Body of pancreas (tissue), 4 donors: Measurements from ENCODE around the gene AKR1C3. TPM values are rescaled to one million over a fixed set of nuclear protein-coding genes. Genes with fewer than 3 reads are reported as not detected.
"Not testable (repeated sequence)": the region's sequence is repeated elsewhere in the genome, so short reads cannot be mapped to it uniquely, and the experiment has no call there.

Experiments
- ATAC-seq: fragments of 150-250 bp; one replicate; pipeline ENCODE4 v1.9.1; 2016
- DNase-seq, 4 donors: peaks; one replicate each; pipeline ENCODE4 v3.0.0-alpha.2; 2019
- H3K27ac ChIP-seq, 4 donors: fragments of 200-600 bp; sonication (generic); 1 replicate in 3 of 4; 2 replicates in 1 of 4; pipeline versions ENCODE4 v1.5.1 to v1.6.1; 2016 to 2019; ENCODE audit warnings: mild to moderate bottlenecking in 1 of 4, mixed read lengths in 1 of 4, moderate library complexity in 1 of 4
- H3K27me3 ChIP-seq, 2 donors: fragments of 200-600 bp; sonication (generic); one replicate each; pipeline ENCODE4 v1.6.0; 2016; ENCODE audit warnings: mild to moderate bottlenecking in 1 of 2
- H3K36me3 ChIP-seq, 2 donors: fragments of 200-600 bp; sonication (generic); replicated peaks in 1 of 2; 2 replicates each; pipeline ENCODE4 v1.5.1; 2016; ENCODE audit warnings: low read depth in 2 of 2; ENCODE audit not compliant: insufficient read depth in 1 of 2
- H3K4me1 ChIP-seq: fragments of 200-600 bp; sonication (generic); one replicate; pipeline ENCODE4 v1.6.0; 2016
- H3K4me3 ChIP-seq, 2 donors: fragments of 200-600 bp; sonication (generic); 1 replicate in 1 of 2; 2 replicates in 1 of 2; pipeline ENCODE4 v1.5.1; 2016 to 2019
- H3K9me3 ChIP-seq, 3 donors: fragments of 200-600 bp; sonication (generic); 1 replicate in 2 of 3; 2 replicates in 1 of 3; pipeline ENCODE4 v1.5.1; 2016
- POLR2A ChIP-seq, 3 donors: fragments of 450-650 bp; IDR thresholded peaks; one replicate each; pipeline ENCODE4 v1.6.1; 2016; ENCODE audit warnings: antibody characterized with exemption in 3 of 3, mild to moderate bottlenecking in 2 of 3
- WGBS, 2 donors: methylation state at CpG; one replicate each; pipeline ENCODE4 v1.1.5; 2017; 5-methylcytosine and 5-hydroxymethylcytosine counted together
- intact Hi-C: fragments of 100-400 bp; cut with DNase I; formaldehyde crosslinking; loops from one replicate; pipeline ENCODE4 v1.15.1; 2023
- total RNA-seq, 2 donors: library from RNA; depleted of rRNA; stranded (reverse); fragments of >200 nt; gene quantifications; one replicate each; pipeline ENCODE4 v1.1.0, GENCODE V29; 2016
- TF ChIP-seq, protein P1 (sequence below), 7 experiments: fragments of 450-650 bp in 4 of 7; fragments of 200-600 bp in 3 of 7; sonication (generic) in 3 of 7; IDR thresholded peaks; one replicate each; pipeline ENCODE4 v1.5.1; 2016 to 2019; ENCODE audit warnings: antibody characterized with exemption in 7 of 7

The AKR1C3 gene
- 10 to 100 TPM; 31.1 to 34.6 TPM for total RNA-seq

GRCh38 chr10:5094265-5095205 is at the start of gene AKR1C3:
AKR1C3 (plus strand) TSS chr10:5094414; CDS start chr10:5094445, 31 bp downstream.
- peak in 2 of 3 donors; percentile 68 to 71 for TF ChIP-seq POLR2A (IDR thresholded peaks at IDR 0.05)
- TF ChIP-seq, protein P1, sequence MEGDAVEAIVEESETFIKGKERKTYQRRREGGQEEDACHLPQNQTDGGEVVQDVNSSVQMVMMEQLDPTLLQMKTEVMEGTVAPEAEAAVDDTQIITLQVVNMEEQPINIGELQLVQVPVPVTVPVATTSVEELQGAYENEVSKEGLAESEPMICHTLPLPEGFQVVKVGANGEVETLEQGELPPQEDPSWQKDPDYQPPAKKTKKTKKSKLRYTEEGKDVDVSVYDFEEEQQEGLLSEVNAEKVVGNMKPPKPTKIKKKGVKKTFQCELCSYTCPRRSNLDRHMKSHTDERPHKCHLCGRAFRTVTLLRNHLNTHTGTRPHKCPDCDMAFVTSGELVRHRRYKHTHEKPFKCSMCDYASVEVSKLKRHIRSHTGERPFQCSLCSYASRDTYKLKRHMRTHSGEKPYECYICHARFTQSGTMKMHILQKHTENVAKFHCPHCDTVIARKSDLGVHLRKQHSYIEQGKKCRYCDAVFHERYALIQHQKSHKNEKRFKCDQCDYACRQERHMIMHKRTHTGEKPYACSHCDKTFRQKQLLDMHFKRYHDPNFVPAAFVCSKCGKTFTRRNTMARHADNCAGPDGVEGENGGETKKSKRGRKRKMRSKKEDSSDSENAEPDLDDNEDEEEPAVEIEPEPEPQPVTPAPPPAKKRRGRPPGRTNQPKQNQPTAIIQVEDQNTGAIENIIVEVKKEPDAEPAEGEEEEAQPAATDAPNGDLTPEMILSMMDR (IDR thresholded peaks at IDR 0.05) = peak; percentile 50 to 92 (median 89)
- peak in 3 of 4 donors; percentile 13 to 18 (median 15) for DNase-seq
- peaks cover 19% of the 10 kb centered on the region for H3K4me1 ChIP-seq
- H3K27me3 ChIP-seq = no peaks in the 10 kb centered on the region
- 13 to 16% methylated on average over 9 of the region's 9 CpGs for WGBS, 2 donors
- peak; percentile 86 for ATAC-seq
- intact Hi-C loops = no loop called here
- peak within 1 kb of the TSS; percentile 5 to 10 for H3K4me3 ChIP-seq
- peak within 1 kb of the TSS; percentile 63 to 82 (median 82) for H3K27ac ChIP-seq
- no peaks in the 10 kb centered on the region for H3K9me3 ChIP-seq
- H3K36me3 ChIP-seq = peaks cover 0 to 2% of the 10 kb centered on the region in 2 donors

- Histone ChIP-seq H3K36me3 (no peaks in the 10 kb centered on the region), H3K27ac (no peak overlapping the region), H3K4me3 (no peak overlapping the region), H3K9me3 (no peaks in the 10 kb centered on the region), H3K4me1 (peaks cover 28% of the 10 kb centered on the region), H3K27me3 (no peaks in the 10 kb centered on the region)
- TF ChIP-seq POLR2A (IDR thresholded peaks at IDR 0.05) = no peak
- TF ChIP-seq, protein P1 (IDR thresholded peaks at IDR 0.05) = no peak
- DNase-seq = no peak
- intact Hi-C loops = no loop called here
- no peak for ATAC-seq
- 87 to 92% methylated on average over 8 to 9 of the region's 9 CpGs for WGBS, 2 donors
These were observed 49.1 kb upstream of the AKR1C3 start for GRCh38 chr10:5045095-5045494.

DNA sequence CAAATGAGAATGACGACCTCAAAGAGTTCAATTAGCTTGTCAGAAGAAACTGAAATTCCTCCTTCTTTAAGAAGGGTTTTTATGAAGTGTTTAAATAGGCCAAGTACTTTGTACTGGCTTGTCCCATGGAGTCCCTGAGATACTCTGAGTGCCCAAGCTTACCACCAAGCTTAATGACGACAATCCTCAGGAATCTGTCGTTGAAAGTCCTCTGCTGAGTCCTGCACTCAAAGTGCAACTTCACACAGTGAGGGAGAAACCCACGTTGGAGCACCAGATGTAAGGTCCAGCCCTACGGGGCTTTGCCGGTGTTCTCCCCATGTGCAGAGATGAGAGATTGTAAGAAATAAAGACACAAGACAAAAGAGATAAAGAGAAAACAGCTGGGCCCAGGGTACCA is 47.8 kb upstream of the AKR1C3 start:
- H3K4me3 ChIP-seq = no peak overlapping the region
- H3K4me1 ChIP-seq = peaks cover 21% of the 10 kb centered on the region
- ATAC-seq (no peak), DNase-seq (no peak)
- TF ChIP-seq POLR2A (IDR thresholded peaks at IDR 0.05) = no peak
- TF ChIP-seq, protein P1 (IDR thresholded peaks at IDR 0.05) = no peak
- no peak overlapping the region for H3K27ac ChIP-seq
- H3K36me3 ChIP-seq = no peaks in the 10 kb centered on the region
- intact Hi-C loops = no loop called here
- WGBS, 2 donors = 84 to 93% methylated on average over 6 of the region's 6 CpGs
- H3K9me3 ChIP-seq = no peaks in the 10 kb centered on the region
- no peaks in the 10 kb centered on the region for H3K27me3 ChIP-seq

DNA sequence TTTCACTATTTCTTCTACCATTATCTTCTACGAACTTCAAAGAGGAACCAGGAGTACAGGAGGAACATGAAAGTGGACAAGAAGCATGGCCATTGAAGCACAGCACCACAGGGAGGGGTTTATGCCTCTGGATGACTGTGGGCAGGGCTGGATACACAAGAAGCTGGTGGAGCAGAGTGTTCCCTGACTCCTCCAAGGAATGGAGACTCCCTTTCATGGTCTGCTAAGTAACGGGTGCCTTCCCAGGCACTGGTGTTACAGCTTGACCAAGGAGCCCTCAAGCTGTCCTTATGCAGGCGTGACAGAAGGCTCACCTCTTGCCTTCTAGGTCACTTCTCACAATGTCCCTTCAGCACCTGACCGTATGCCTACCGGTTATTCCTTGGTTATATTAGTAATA is 47.2 kb upstream of the AKR1C3 start:
- H3K9me3 ChIP-seq, H3K27ac ChIP-seq, H3K36me3 ChIP-seq, ATAC-seq, intact Hi-C loops, H3K27me3 ChIP-seq, DNase-seq, H3K4me3 ChIP-seq: not testable (repeated sequence)
- peaks cover 16% of the 10 kb centered on the region for H3K4me1 ChIP-seq
- WGBS, 2 donors = 71 to 78% methylated on average over 5 of the region's 5 CpGs

DNA sequence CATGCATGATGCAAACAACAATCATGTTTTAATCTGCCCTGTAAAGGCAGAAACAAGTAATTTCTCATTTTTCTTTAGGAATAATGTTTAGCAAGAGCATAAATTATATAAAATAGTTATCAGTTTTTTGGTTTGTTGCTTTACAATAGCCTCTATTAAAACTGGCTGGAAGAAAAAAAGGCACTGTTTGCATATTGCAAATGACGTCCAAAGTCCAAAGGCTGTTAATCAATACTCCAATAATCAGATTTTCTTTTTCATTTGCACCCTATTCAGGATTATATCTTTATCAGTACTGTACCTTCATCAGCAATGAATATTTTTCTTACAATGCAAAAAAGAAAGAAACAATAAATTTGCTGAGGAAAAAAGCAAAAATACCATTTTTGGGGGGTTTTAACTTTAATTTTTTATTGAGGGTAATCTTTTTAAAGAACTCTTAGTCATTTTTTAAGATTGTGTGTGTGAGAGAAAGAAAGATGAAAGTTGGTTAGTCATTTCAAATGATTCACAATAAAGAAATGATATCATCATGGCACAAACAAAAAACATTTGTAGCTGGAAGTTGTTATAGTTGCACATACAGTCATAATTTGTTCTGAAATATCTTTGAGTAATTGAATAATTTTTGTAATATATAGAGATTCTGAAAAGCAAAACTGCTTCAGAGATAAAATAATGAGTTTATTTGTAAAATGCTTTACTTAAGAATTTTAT is 46.1 kb upstream of the AKR1C3 start:
- Histone ChIP-seq H3K27me3 (no peaks in the 10 kb centered on the region), H3K4me3 (no peak overlapping the region), H3K36me3 (no peaks in the 10 kb centered on the region), H3K4me1 (peaks cover 9% of the 10 kb centered on the region), H3K27ac (no peak overlapping the region), H3K9me3 (no peaks in the 10 kb centered on the region)
- no peak for TF ChIP-seq POLR2A (IDR thresholded peaks at IDR 0.05)
- TF ChIP-seq, protein P1 (IDR thresholded peaks at IDR 0.05) = no peak
- ATAC-seq (no peak), DNase-seq (no peak)
- WGBS, 2 donors = 16 to 20% methylated on average over 1 of the region's 1 CpG
- intact Hi-C loops = no loop called here

DNA sequence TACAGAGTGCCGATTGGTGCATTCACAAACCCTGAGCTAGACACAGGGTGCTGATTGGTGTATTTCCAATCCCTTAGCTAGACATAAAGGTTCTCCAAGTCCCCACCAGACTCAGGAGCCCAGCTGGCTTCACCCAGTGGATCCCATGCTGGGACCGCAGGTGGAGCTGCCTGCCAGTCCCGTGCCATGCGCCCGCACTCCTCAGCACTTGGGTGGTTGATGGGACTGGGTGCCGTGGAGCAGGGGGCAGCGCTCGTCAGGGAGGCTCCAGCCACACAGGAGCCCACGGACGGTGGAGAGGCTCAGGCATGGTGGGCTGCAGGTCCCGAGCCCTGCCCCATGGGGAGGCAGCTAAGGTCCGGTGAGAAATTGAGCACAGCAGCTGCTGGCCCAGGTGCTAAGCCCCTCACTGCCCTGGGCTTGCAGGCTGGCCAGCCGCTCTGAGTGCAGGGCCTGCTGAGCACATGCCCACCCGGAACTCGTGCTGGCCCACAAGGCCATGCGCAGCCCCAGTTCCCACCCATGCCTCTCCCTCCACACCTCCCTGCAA is 41.2 kb upstream of the AKR1C3 start:
- H3K4me3 ChIP-seq, H3K4me1 ChIP-seq, DNase-seq, H3K36me3 ChIP-seq, H3K27me3 ChIP-seq, H3K27ac ChIP-seq, ATAC-seq, intact Hi-C loops, H3K9me3 ChIP-seq: not testable (repeated sequence)
- WGBS, 2 donors = 91 to 96% methylated on average over 12 to 15 of the region's 16 CpGs

GRCh38 chr10:5054831-5055230 is 39.4 kb upstream of the AKR1C3 start:
- DNase-seq, H3K9me3 ChIP-seq, H3K4me1 ChIP-seq, H3K27ac ChIP-seq, H3K4me3 ChIP-seq, ATAC-seq, H3K27me3 ChIP-seq, intact Hi-C loops, H3K36me3 ChIP-seq: not testable (repeated sequence)
- 63 to 65% methylated on average over 2 of the region's 2 CpGs for WGBS, 2 donors
